HepG2 (cell line): ENCODE data around the gene KLF16. TPM values are rescaled to one million over a fixed set of nuclear protein-coding genes. Genes with fewer than 3 reads are reported as not detected.

Experiments used
- ATRX ChIP-seq: sonication (generic); formaldehyde crosslinking; IDR thresholded peaks from 2 replicates; pipeline ENCODE4 v1.4.0; 2020; ENCODE audit warnings: missing genetic modification reagents, borderline replicate concordance
- BRCA1 ChIP-seq: sonication (generic); formaldehyde crosslinking; IDR thresholded peaks from 2 replicates; pipeline ENCODE4 v1.4.0; 2020; ENCODE audit warnings: missing genetic modification reagents
- EEA1 ChIP-seq: sonication (generic); formaldehyde crosslinking; IDR thresholded peaks from 2 replicates; pipeline ENCODE4 v1.5.1; 2020; ENCODE audit warnings: mild to moderate bottlenecking, missing genetic modification reagents, borderline replicate concordance
- IKZF4 ChIP-seq: sonication (generic); formaldehyde crosslinking; IDR thresholded peaks from 2 replicates; pipeline ENCODE4 v1.5.1; 2020; ENCODE audit warnings: borderline replicate concordance, mild to moderate bottlenecking, low read depth, missing genetic modification reagents; ENCODE audit errors: not compliant biosample characterization
- MAFF ChIP-seq: IDR thresholded peaks from 2 replicates; pipeline ENCODE4 v1.6.1; 2011; ENCODE audit warnings: low read depth, low read length, improper control_type of control experiment
- NKX3-1 ChIP-seq: sonication (generic); formaldehyde crosslinking; IDR thresholded peaks from 2 replicates; pipeline ENCODE4 v1.5.0; 2020; ENCODE audit warnings: missing genetic modification reagents
- RAD51 ChIP-seq: fragments of 450-650 bp; IDR thresholded peaks from 2 replicates; pipeline ENCODE4 v1.6.1; 2016; ENCODE audit warnings: borderline replicate concordance
- RBM22 ChIP-seq: fragments of 200-400 bp; formaldehyde crosslinking; optimal IDR thresholded peaks from 2 replicates; pipeline ENCODE3; 2017; ENCODE audit warnings: mild to moderate bottlenecking, low read length, moderate library complexity
- RELA ChIP-seq: sonication (generic); formaldehyde crosslinking; IDR thresholded peaks from 2 replicates; pipeline ENCODE4 v1.4.0; 2020; ENCODE audit warnings: missing genetic modification reagents
- SKI ChIP-seq: fragments of 450-650 bp; IDR thresholded peaks from one replicate; pipeline ENCODE4 v1.6.1; 2018; ENCODE audit warnings: mild to moderate bottlenecking; ENCODE audit not compliant: partially characterized antibody
- TMF1 ChIP-seq: sonication (generic); formaldehyde crosslinking; IDR thresholded peaks from 2 replicates; pipeline ENCODE4 v1.8.1; 2022; ENCODE audit warnings: low read depth, missing genetic modification reagents
- ZFY ChIP-seq: sonication (generic); formaldehyde crosslinking; IDR thresholded peaks from 2 replicates; pipeline ENCODE4 v1.4.0; 2020; ENCODE audit warnings: missing genetic modification reagents
- ZNF138 ChIP-seq: sonication (generic); formaldehyde crosslinking; IDR thresholded peaks from 2 replicates; pipeline ENCODE4 v1.5.0; 2020; ENCODE audit warnings: mild to moderate bottlenecking, low read depth, missing genetic modification reagents
- ZNF282 ChIP-seq: fragments of 450-650 bp; IDR thresholded peaks from 2 replicates; pipeline ENCODE4 v1.6.1; 2018; ENCODE audit not compliant: partially characterized antibody
- ZNF292 ChIP-seq: sonication (generic); formaldehyde crosslinking; IDR thresholded peaks from 2 replicates; pipeline ENCODE4 v1.8.1; 2022; ENCODE audit warnings: mild to moderate bottlenecking, low read depth, missing genetic modification reagents, borderline replicate concordance
- ZNF350 ChIP-seq: sonication (generic); formaldehyde crosslinking; IDR thresholded peaks from 2 replicates; pipeline ENCODE4 v1.4.0; 2020; ENCODE audit warnings: mild to moderate bottlenecking, low read depth, missing genetic modification reagents, borderline replicate concordance
- ZNF451 ChIP-seq: sonication (generic); formaldehyde crosslinking; IDR thresholded peaks from 2 replicates; pipeline ENCODE4 v1.5.0; 2020; ENCODE audit warnings: mild to moderate bottlenecking, missing genetic modification reagents
- ZNF644 ChIP-seq: IDR thresholded peaks from 2 replicates; pipeline ENCODE4 v1.6.1; 2016; ENCODE audit warnings: low read depth
- polyA plus RNA-seq, 8 experiments: library from polyadenylated mRNA; depleted of rRNA in 3 of 8; stranded (reverse) in 7 of 8; unstranded in 1 of 8; fragments of >200 nt; fragmentation: Illumina TruSeq in 4 of 8; extraction: Trizol in 4 of 8; gene quantifications; 2 replicates each; pipeline versions ENCODE4 v1.2.1 to v1.2.3, GENCODE V29; 2011 to 2016; ENCODE audit warnings: low read depth in 4 of 8, missing spikeins in 1 of 8, mixed read lengths in 1 of 8; ENCODE audit not compliant: insufficient read depth in 1 of 8
- total RNA-seq, 5 experiments: library from RNA; depleted of rRNA; stranded (reverse); fragments of >200 nt; fragmentation: Illumina TruSeq; extraction: Trizol; gene quantifications; 2 replicates each; pipeline ENCODE4 v1.2.3, GENCODE V29; 2016; ENCODE audit warnings: low read depth in 1 of 5
- TF ChIP-seq, protein P1 (sequence below): sonication (generic); formaldehyde crosslinking; IDR thresholded peaks from 2 replicates; pipeline ENCODE4 v1.5.1; 2020; ENCODE audit warnings: mild to moderate bottlenecking, moderate library complexity, missing genetic modification reagents
- TF ChIP-seq, protein P2 (sequence below): sonication (generic); formaldehyde crosslinking; IDR thresholded peaks from 2 replicates; pipeline ENCODE4 v1.8.1; 2023; ENCODE audit warnings: mild to moderate bottlenecking, missing genetic modification reagents
- TF ChIP-seq, protein P3 (sequence below): sonication (generic); formaldehyde crosslinking; IDR thresholded peaks from 2 replicates; pipeline ENCODE4 v1.4.0; 2020; ENCODE audit warnings: low read depth, mild to moderate bottlenecking, missing genetic modification reagents
- TF ChIP-seq, protein P4 (sequence below): sonication (generic); formaldehyde crosslinking; IDR thresholded peaks from 2 replicates; pipeline ENCODE4 v1.8.1; 2023; ENCODE audit warnings: missing genetic modification reagents, inconsistent platforms, borderline replicate concordance
- TF ChIP-seq, protein P5 (sequence below): IDR thresholded peaks from 2 replicates; pipeline ENCODE4 v1.6.1; 2016; ENCODE audit warnings: mild to moderate bottlenecking, missing biosample characterization, missing genetic modification reagents
- TF ChIP-seq, protein P6 (sequence below): sonication (generic); formaldehyde crosslinking; IDR thresholded peaks from 2 replicates; pipeline ENCODE4 v1.4.0; 2020; ENCODE audit warnings: mild to moderate bottlenecking, missing genetic modification reagents

The KLF16 gene
- total and polyA plus RNA-seq, 2 of the 13 experiments (the other 11 are each of a cell fraction or from before 2014, with no cell fraction given): 3.5 to 6.7 TPM

DNA sequence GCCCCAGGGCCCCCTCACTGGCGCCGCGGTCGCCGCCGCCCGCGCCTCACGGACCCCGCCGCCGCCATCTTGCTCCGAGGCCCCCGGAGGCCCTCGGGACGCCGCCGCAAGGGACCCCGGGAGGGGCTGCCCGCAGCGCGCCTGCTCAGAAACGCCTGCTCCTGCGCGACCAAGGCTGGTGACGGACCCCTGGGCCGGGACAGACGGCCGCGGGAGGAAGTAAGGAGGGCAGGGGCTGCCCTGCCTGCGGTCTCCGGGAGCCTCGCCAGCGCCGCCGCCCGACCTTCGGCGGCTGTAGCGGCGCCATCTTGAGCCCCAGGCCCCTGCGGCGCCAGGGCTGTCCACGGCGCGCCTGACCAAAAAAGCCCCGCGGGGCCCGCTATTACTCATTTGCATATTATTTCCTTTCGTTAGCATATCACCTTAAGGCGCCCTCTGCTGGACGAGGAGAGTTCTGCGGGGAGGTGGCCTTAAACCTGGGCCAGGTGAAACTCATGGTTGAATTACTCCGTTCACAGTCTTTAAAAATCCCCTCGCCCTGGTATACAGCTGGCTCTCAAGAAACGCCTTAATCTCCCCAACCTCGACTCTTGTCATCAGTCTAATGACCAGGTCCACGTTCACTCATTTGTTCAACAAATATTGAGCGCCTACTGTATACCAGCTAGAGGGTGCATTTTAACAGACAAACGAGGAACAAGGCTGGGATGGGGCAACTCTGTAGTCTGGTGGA lies 14.8 kb downstream of the KLF16 start, which contains the start of gene REXO1 (continued):
- TF ChIP-seq BRCA1 (no peak), EEA1 (CRISPR knock-in tag) (peak; percentile 74; the same call in 1 of the 2 replicates), NKX3-1 (no peak), ATRX (CRISPR knock-in tag) (no peak), MAFF (peak; percentile 35; the same call in 1 of the 2 replicates), SKI (peak; percentile 26), TMF1 (no peak), IKZF4 (no peak), ZNF292 (CRISPR knock-in tag) (no peak), ZNF282 (no peak), ZNF350 (CRISPR knock-in tag) (no peak), ZFY (CRISPR knock-in tag) (peak; percentile 78), ZNF451 (CRISPR knock-in tag) (no peak), RBM22 (no peak), RELA (no peak), ZNF138 (0 out of 2 replicates have a peak, but pooled peaks have one; percentile 48), RAD51 (no peak), ZNF644 (CRISPR knock-in tag) (no peak)
- TF ChIP-seq, protein P1, sequence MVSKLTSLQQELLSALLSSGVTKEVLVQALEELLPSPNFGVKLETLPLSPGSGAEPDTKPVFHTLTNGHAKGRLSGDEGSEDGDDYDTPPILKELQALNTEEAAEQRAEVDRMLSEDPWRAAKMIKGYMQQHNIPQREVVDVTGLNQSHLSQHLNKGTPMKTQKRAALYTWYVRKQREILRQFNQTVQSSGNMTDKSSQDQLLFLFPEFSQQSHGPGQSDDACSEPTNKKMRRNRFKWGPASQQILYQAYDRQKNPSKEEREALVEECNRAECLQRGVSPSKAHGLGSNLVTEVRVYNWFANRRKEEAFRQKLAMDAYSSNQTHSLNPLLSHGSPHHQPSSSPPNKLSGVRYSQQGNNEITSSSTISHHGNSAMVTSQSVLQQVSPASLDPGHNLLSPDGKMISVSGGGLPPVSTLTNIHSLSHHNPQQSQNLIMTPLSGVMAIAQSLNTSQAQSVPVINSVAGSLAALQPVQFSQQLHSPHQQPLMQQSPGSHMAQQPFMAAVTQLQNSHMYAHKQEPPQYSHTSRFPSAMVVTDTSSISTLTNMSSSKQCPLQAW (CRISPR knock-in tag): no peak
- TF ChIP-seq, protein P2, sequence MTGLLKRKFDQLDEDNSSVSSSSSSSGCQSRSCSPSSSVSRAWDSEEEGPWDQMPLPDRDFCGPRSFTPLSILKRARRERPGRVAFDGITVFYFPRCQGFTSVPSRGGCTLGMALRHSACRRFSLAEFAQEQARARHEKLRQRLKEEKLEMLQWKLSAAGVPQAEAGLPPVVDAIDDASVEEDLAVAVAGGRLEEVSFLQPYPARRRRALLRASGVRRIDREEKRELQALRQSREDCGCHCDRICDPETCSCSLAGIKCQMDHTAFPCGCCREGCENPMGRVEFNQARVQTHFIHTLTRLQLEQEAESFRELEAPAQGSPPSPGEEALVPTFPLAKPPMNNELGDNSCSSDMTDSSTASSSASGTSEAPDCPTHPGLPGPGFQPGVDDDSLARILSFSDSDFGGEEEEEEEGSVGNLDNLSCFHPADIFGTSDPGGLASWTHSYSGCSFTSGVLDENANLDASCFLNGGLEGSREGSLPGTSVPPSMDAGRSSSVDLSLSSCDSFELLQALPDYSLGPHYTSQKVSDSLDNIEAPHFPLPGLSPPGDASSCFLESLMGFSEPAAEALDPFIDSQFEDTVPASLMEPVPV (CRISPR knock-in tag): no peak
- TF ChIP-seq, protein P3, sequence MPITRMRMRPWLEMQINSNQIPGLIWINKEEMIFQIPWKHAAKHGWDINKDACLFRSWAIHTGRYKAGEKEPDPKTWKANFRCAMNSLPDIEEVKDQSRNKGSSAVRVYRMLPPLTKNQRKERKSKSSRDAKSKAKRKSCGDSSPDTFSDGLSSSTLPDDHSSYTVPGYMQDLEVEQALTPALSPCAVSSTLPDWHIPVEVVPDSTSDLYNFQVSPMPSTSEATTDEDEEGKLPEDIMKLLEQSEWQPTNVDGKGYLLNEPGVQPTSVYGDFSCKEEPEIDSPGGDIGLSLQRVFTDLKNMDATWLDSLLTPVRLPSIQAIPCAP (CRISPR knock-in tag): no peak
- TF ChIP-seq, protein P4, sequence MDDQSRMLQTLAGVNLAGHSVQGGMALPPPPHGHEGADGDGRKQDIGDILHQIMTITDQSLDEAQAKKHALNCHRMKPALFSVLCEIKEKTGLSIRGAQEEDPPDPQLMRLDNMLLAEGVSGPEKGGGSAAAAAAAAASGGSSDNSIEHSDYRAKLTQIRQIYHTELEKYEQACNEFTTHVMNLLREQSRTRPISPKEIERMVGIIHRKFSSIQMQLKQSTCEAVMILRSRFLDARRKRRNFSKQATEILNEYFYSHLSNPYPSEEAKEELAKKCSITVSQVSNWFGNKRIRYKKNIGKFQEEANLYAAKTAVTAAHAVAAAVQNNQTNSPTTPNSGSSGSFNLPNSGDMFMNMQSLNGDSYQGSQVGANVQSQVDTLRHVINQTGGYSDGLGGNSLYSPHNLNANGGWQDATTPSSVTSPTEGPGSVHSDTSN (CRISPR knock-in tag): no peak; the same call in 1 of the 2 replicates
- TF ChIP-seq, protein P5, sequence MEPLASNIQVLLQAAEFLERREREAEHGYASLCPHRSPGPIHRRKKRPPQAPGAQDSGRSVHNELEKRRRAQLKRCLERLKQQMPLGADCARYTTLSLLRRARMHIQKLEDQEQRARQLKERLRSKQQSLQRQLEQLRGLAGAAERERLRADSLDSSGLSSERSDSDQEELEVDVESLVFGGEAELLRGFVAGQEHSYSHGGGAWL (CRISPR knock-in tag): peak; percentile 71; the same call in 1 of the 2 replicates
- TF ChIP-seq, protein P6, sequence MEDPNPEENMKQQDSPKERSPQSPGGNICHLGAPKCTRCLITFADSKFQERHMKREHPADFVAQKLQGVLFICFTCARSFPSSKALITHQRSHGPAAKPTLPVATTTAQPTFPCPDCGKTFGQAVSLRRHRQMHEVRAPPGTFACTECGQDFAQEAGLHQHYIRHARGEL: no peak
